ENCODE data around the gene CLDN2.
"Not testable (repeated sequence)": the region's sequence is repeated elsewhere in the genome, so short reads cannot be mapped to it uniquely, and the experiment has no call there.

CLDN2 gene

GRCh38 chrX:106919932-106920452, at the start of gene CLDN2:
TSS of gene CLDN2 (plus strand) at chrX:106920402. CDS start at chrX:106928229, 7,827 bp downstream.
- DNase-seq, result no peak

GRCh38 chrX:106872796-106873195, 47.4 kb upstream of the CLDN2 start:
- not testable (repeated sequence) for DNase-seq

- peak; percentile 37 for DNase-seq
These were observed 46.1 kb upstream of the CLDN2 start for GRCh38 chrX:106874075-106874474.

- no peak for DNase-seq
These were observed 45.1 kb upstream of the CLDN2 start for GRCh38 chrX:106875151-106875550.

- DNase-seq, result no peak
These were observed 30.7 kb upstream of the CLDN2 start for GRCh38 chrX:106889468-106889867.

- DNase-seq, result no peak
These were observed 28.3 kb upstream of the CLDN2 start for GRCh38 chrX:106891762-106892460.

- peak; percentile 63 for DNase-seq
These were observed 25.8 kb upstream of the CLDN2 start for GRCh38 chrX:106894392-106894909.

- no peak for DNase-seq
These were observed 25.2 kb upstream of the CLDN2 start for GRCh38 chrX:106894978-106895452.

- DNase-seq, result no peak
These were observed 22.9 kb upstream of the CLDN2 start for GRCh38 chrX:106897259-106897658.

GRCh38 chrX:106898462-106898861, 21.7 kb upstream of the CLDN2 start:
- peak; percentile 37 for DNase-seq

- DNase-seq, result no peak
These were observed 20.9 kb upstream of the CLDN2 start for GRCh38 chrX:106899276-106899675.

GRCh38 chrX:106899841-106900240, 20.4 kb upstream of the CLDN2 start:
- no peak for DNase-seq

- DNase-seq, result no peak
These were observed 18.9 kb upstream of the CLDN2 start for GRCh38 chrX:106901341-106901740.

- no peak for DNase-seq
These were observed 18.4 kb upstream of the CLDN2 start for GRCh38 chrX:106901781-106902219.

- DNase-seq, result no peak
These were observed 17.5 kb upstream of the CLDN2 start for GRCh38 chrX:106902684-106903083.

GRCh38 chrX:106903291-106903824, 16.8 kb upstream of the CLDN2 start, which contains the start of gene RIPPLY1:
TSS of gene RIPPLY1 (minus strand) at chrX:106903341. CDS start at chrX:106903287, 54 bp downstream.
- no peak for DNase-seq

- no peak for DNase-seq
These were observed 16.2 kb upstream of the CLDN2 start for GRCh38 chrX:106903856-106904528.

GRCh38 chrX:106905064-106905708, 15.0 kb upstream of the CLDN2 start:
- DNase-seq, result no peak

- DNase-seq, result no peak
These were observed 13.8 kb upstream of the CLDN2 start for GRCh38 chrX:106906361-106906760.

- DNase-seq, result no peak
These were observed 7.3 kb upstream of the CLDN2 start for GRCh38 chrX:106912864-106913263.

GRCh38 chrX:106917830-106918500, 2.2 kb upstream of the CLDN2 start:
- DNase-seq, result peak; percentile 57

GRCh38 chrX:106921637-106922036, 1.4 kb downstream of the CLDN2 start:
- DNase-seq, result peak; percentile 7

Measured in RPMI8226 (cell line).